NT2/D1 (cell line): ENCODE measurements around the gene NADK.

Experiments used
- YY1 ChIP-seq: IDR thresholded peaks from 2 replicates; pipeline ENCODE4 v1.6.1; 2011; ENCODE audit not compliant: insufficient read length, insufficient read depth
- ZNF274 ChIP-seq: IDR thresholded peaks from 2 replicates; pipeline ENCODE4 v1.6.1; 2011; ENCODE audit warnings: mild to moderate bottlenecking, low read depth, low read length

- TF ChIP-seq YY1 (no peak), ZNF274 (no peak)
Measured at GRCh38 chr1:1760345-1760650, 18.0 kb downstream of the NADK start.
